WTC11 (cell line): Measurements from ENCODE around the gene MOB3C. TPM values are rescaled to one million over a fixed set of nuclear protein-coding genes. Genes with fewer than 3 reads are reported as not detected.

Source experiments
- ATAC-seq: fragments of 200-7000 bp; cut with Tn5 transposase; 2 replicates; pipeline ENCODE4 v1.10.0; 2021; ENCODE audit warnings: mild to moderate bottlenecking, moderate library complexity
- CTCF ChIA-PET: fragments of 300-600 bp; sonication (Branson Sonifier 250); formaldehyde crosslinking; loops from one replicate; lab custom pipeline; 2021; ENCODE audit warnings: antibody characterized with exemption; lab: Charles Lee
- POLR2A ChIA-PET: fragments of 350-600 bp; sonication (Branson Sonifier 250); formaldehyde crosslinking; loops from one replicate; lab custom pipeline; 2021; ENCODE audit warnings: antibody characterized with exemption; lab: Charles Lee
- DNase-seq: peaks from one replicate; pipeline ENCODE4 v3.0.0; 2021; ENCODE audit warnings: low spot score
- H3K27ac Mint-ChIP-seq: 2 replicates; pipeline ENCODE4 v1.8.0; 2021; ENCODE audit warnings: mixed read lengths
- H3K27me3 Mint-ChIP-seq: 2 replicates; pipeline ENCODE4 v1.8.0; 2021; ENCODE audit warnings: low read depth, mild to moderate bottlenecking, moderate library complexity, mixed read lengths
- H3K36me3 Mint-ChIP-seq: 2 replicates; pipeline ENCODE4 v1.8.0; 2021; ENCODE audit warnings: mixed read lengths
- H3K4me1 Mint-ChIP-seq: 2 replicates; pipeline ENCODE4 v1.8.0; 2022; ENCODE audit warnings: mixed read lengths
- H3K4me3 Mint-ChIP-seq: 2 replicates; pipeline ENCODE4 v1.8.0; 2021; ENCODE audit warnings: mild to moderate bottlenecking, moderate library complexity, mixed read lengths
- H3K9me3 Mint-ChIP-seq: 2 replicates; pipeline ENCODE4 v1.8.0; 2021; ENCODE audit warnings: mixed read lengths
- AR ChIP-seq: fragments of 250-450 bp; sonication (Bioruptor Pico); IDR thresholded peaks from 2 replicates; pipeline ENCODE4 v1.9.0; 2021; ENCODE audit warnings: mild to moderate bottlenecking
- EMX1 ChIP-seq: fragments of 250-450 bp; sonication (Bioruptor Pico); IDR thresholded peaks from 2 replicates; pipeline ENCODE4 v1.8.0; 2021; ENCODE audit warnings: mild to moderate bottlenecking
- ERG ChIP-seq: fragments of 250-450 bp; sonication (Bioruptor Pico); IDR thresholded peaks from 2 replicates; pipeline ENCODE4 v1.8.0; 2021; ENCODE audit warnings: mild to moderate bottlenecking
- FOXK1 ChIP-seq: sonication (generic); formaldehyde crosslinking; IDR thresholded peaks from 2 replicates; pipeline ENCODE4 v1.8.0; 2022; ENCODE audit warnings: mild to moderate bottlenecking, moderate library complexity, missing genetic modification reagents
- FOXP4 ChIP-seq: sonication (generic); formaldehyde crosslinking; IDR thresholded peaks from 2 replicates; pipeline ENCODE4 v1.8.0; 2022; ENCODE audit warnings: mild to moderate bottlenecking, missing genetic modification reagents
- IRF2 ChIP-seq: sonication (generic); formaldehyde crosslinking; IDR thresholded peaks from 2 replicates; pipeline ENCODE4 v1.8.0; 2022; ENCODE audit warnings: low read depth, missing genetic modification reagents, borderline replicate concordance
- JUN ChIP-seq: sonication (generic); formaldehyde crosslinking; IDR thresholded peaks from 2 replicates; pipeline ENCODE4 v1.8.0; 2023; ENCODE audit warnings: mild to moderate bottlenecking, missing genetic modification reagents
- MYBL2 ChIP-seq: sonication (generic); formaldehyde crosslinking; IDR thresholded peaks from 2 replicates; pipeline ENCODE4 v1.8.1; 2023; ENCODE audit warnings: mild to moderate bottlenecking, moderate library complexity, missing genetic modification reagents
- PRDM15 ChIP-seq: sonication (generic); formaldehyde crosslinking; IDR thresholded peaks from 2 replicates; pipeline ENCODE4 v1.8.0; 2022; ENCODE audit warnings: missing genetic modification reagents
- TEAD1 ChIP-seq: sonication (generic); formaldehyde crosslinking; IDR thresholded peaks from 2 replicates; pipeline ENCODE4 v1.8.0; 2022; ENCODE audit warnings: mild to moderate bottlenecking, missing genetic modification reagents
- ZBTB43 ChIP-seq: sonication (generic); formaldehyde crosslinking; IDR thresholded peaks from 2 replicates; pipeline ENCODE4 v1.8.1; 2023; ENCODE audit warnings: mild to moderate bottlenecking, missing genetic modification reagents
- ZNF425 ChIP-seq: fragments of 250-450 bp; sonication (Bioruptor Pico); conservative IDR thresholded peaks from 2 replicates; pipeline ENCODE4 v1.9.0; 2021; ENCODE audit warnings: mild to moderate bottlenecking
- total RNA-seq: library from RNA; stranded (reverse); gene quantifications from 3 replicates; pipeline ENCODE4 v1.2.3, GENCODE V29; 2021

Gene MOB3C
- total RNA-seq, 1 experiment from 2014 or later = 3.1 TPM

- ATAC-seq (no peak), DNase-seq (no peak)
- CTCF ChIA-PET = interaction anchor here (1.6 kb wide), 1 partner anchor 10 kb away, joined by 9 read pairs; the partner anchor contains the start of gene MKNK1
- no peaks in the 10 kb centered on the region for H3K27me3 Mint-ChIP-seq
- no peak overlapping the region for H3K27ac Mint-ChIP-seq
- H3K4me1 Mint-ChIP-seq = no peaks in the 10 kb centered on the region
- TF ChIP-seq TEAD1 (no peak), ZBTB43 (CRISPR knock-in tag) (no peak), PRDM15 (CRISPR knock-in tag) (no peak)
- peaks cover 26% of the 10 kb centered on the region for H3K36me3 Mint-ChIP-seq
- H3K9me3 Mint-ChIP-seq = no peaks in the 10 kb centered on the region
- POLR2A ChIA-PET = interaction anchor here (0.7 to 1.0 kb wide), 2 partner anchors 10 to 119 kb away, joined by 3 read pairs; partner anchors contain the start of gene MKNK1
- H3K4me3 Mint-ChIP-seq = no peak overlapping the region
Measured at GRCh38 chr1:46594063-46594462, 22.5 kb downstream of the MOB3C start.

GRCh38 chr1:46592823-46593222 is 23.8 kb downstream of the MOB3C start:
- CTCF ChIA-PET = no interaction called here
- peaks cover 26% of the 10 kb centered on the region for H3K36me3 Mint-ChIP-seq
- no peaks in the 10 kb centered on the region for H3K27me3 Mint-ChIP-seq
- POLR2A ChIA-PET = no interaction called here
- no peak for DNase-seq
- no peak overlapping the region for H3K4me3 Mint-ChIP-seq
- no peak for ATAC-seq
- H3K27ac Mint-ChIP-seq = no peak overlapping the region
- TF ChIP-seq MYBL2 (no peak), IRF2 (CRISPR knock-in tag) (no peak), FOXK1 (CRISPR knock-in tag) (no peak), AR (CRISPR knock-in tag) (no peak), ERG (no peak), JUN (CRISPR knock-in tag) (no peak), FOXP4 (CRISPR knock-in tag) (no peak), ZNF425 (no peak), TEAD1 (no peak), EMX1 (no peak)
- no peaks in the 10 kb centered on the region for H3K4me1 Mint-ChIP-seq
- no peaks in the 10 kb centered on the region for H3K9me3 Mint-ChIP-seq
